MM.1S (cell line): ENCODE measurements around the gene GSG1L.

ENCODE experiments used
- DNase-seq: peaks from one replicate; pipeline ENCODE4 v3.0.0-alpha.2; 2015
- H2AFZ ChIP-seq: fragments of 300-600 bp; sonication (generic); 2 replicates; pipeline ENCODE4 v1.6.0; 2016; ENCODE audit warnings: antibody characterized with exemption, low read length
- H3F3A ChIP-seq: fragments of 300-600 bp; sonication (generic); 2 replicates; pipeline ENCODE4 v1.6.1; 2016; ENCODE audit warnings: mild to moderate bottlenecking, antibody characterized with exemption, low read length, moderate library complexity, mixed read lengths; ENCODE audit not compliant: insufficient read depth
- H3K27ac ChIP-seq: fragments of 300-600 bp; sonication (generic); 2 replicates; pipeline ENCODE4 v1.5.1; 2016; ENCODE audit warnings: mild to moderate bottlenecking, low read length
- H3K27me3 ChIP-seq: fragments of 300-600 bp; sonication (generic); replicated peaks from 2 replicates; pipeline ENCODE4 v1.6.0; 2016; ENCODE audit warnings: low read length; ENCODE audit not compliant: insufficient read depth
- H3K36me3 ChIP-seq: fragments of 300-600 bp; sonication (generic); replicated peaks from 2 replicates; pipeline ENCODE4 v1.6.1; 2016; ENCODE audit warnings: mild to moderate bottlenecking, low read length, mixed read lengths; ENCODE audit not compliant: insufficient read depth
- H3K4me1 ChIP-seq: fragments of 300-600 bp; sonication (generic); 2 replicates; pipeline ENCODE4 v1.6.1; 2016; ENCODE audit warnings: low read length, mixed read lengths
- H3K4me2 ChIP-seq: fragments of 300-600 bp; sonication (generic); 2 replicates; pipeline ENCODE4 v1.6.0; 2016; ENCODE audit warnings: low read depth, low read length
- H3K4me3 ChIP-seq: fragments of 300-600 bp; sonication (generic); 2 replicates; pipeline ENCODE4 v1.5.1; 2016; ENCODE audit warnings: low read length, mixed read lengths
- H3K79me2 ChIP-seq: fragments of 300-600 bp; sonication (generic); 2 replicates; pipeline ENCODE4 v1.6.1; 2016; ENCODE audit warnings: mixed run types, low read length, mixed read lengths
- H3K9ac ChIP-seq: fragments of 300-600 bp; sonication (generic); 2 replicates; pipeline ENCODE4 v1.6.1; 2016; ENCODE audit warnings: low read length, mixed read lengths
- H3K9me2 ChIP-seq: fragments of 300-600 bp; sonication (generic); replicated peaks from 2 replicates; pipeline ENCODE4 v1.6.1; 2016; ENCODE audit warnings: mild to moderate bottlenecking, low read length, mixed read lengths; ENCODE audit not compliant: insufficient read depth
- H3K9me3 ChIP-seq: fragments of 300-600 bp; sonication (generic); replicated peaks from 2 replicates; pipeline ENCODE4 v1.6.1; 2016; ENCODE audit warnings: mild to moderate bottlenecking, low read length, mixed read lengths; ENCODE audit not compliant: insufficient read depth
- H4K20me1 ChIP-seq: fragments of 300-600 bp; sonication (generic); 2 replicates; pipeline ENCODE4 v1.6.1; 2016; ENCODE audit warnings: mild to moderate bottlenecking, low read length, moderate library complexity, mixed read lengths; ENCODE audit not compliant: insufficient read depth
- CTCF ChIP-seq: fragments of 300-600 bp; sonication (generic); IDR thresholded peaks from 2 replicates; pipeline ENCODE4 v1.5.1; 2016; ENCODE audit warnings: antibody characterized with exemption, low read length, mixed read lengths
- EZH2 ChIP-seq: fragments of 300-600 bp; sonication (generic); optimal IDR thresholded peaks from 2 replicates; pipeline ENCODE3; 2017; ENCODE audit warnings: low read depth, mild to moderate bottlenecking, antibody characterized with exemption, low read length, mixed read lengths
- EZH2phosphoT487 ChIP-seq: fragments of 300-600 bp; sonication (generic); IDR thresholded peaks from 2 replicates; pipeline ENCODE4 v1.6.1; 2018; ENCODE audit warnings: antibody characterized with exemption, low read length

Gene GSG1L

GRCh38 chr16:27994686-27995085 is 68.8 kb downstream of the GSG1L start:
- H3K9me3 ChIP-seq, result no peaks in the 10 kb centered on the region
- no peaks in the 10 kb centered on the region for H3K79me2 ChIP-seq
- no peak overlapping the region for H3K4me2 ChIP-seq
- H3K27ac ChIP-seq, result no peak overlapping the region
- H3K27me3 ChIP-seq, result no peaks in the 10 kb centered on the region
- no peak overlapping the region for H3K9ac ChIP-seq
- DNase-seq, result no peak
- H3K4me1 ChIP-seq, result no peaks in the 10 kb centered on the region
- no peak for TF ChIP-seq EZH2phosphoT487
- no peak for TF ChIP-seq CTCF
- no peak for TF ChIP-seq EZH2
- H3K36me3 ChIP-seq, result no peaks in the 10 kb centered on the region
- no peaks in the 10 kb centered on the region for H3K9me2 ChIP-seq
- H4K20me1 ChIP-seq, result no peaks in the 10 kb centered on the region
- H3K4me3 ChIP-seq, result no peak overlapping the region
- H2AFZ ChIP-seq, result no peak overlapping the region
- no peaks in the 10 kb centered on the region for H3F3A ChIP-seq

- H3K27me3 ChIP-seq, result no peaks in the 10 kb centered on the region
- H3K36me3 ChIP-seq, result no peaks in the 10 kb centered on the region
- H3K4me2 ChIP-seq, result no peak overlapping the region
- H3F3A ChIP-seq, result no peaks in the 10 kb centered on the region
- H3K27ac ChIP-seq, result no peak overlapping the region
- H3K4me1 ChIP-seq, result no peaks in the 10 kb centered on the region
- no peaks in the 10 kb centered on the region for H4K20me1 ChIP-seq
- H3K9me3 ChIP-seq, result no peaks in the 10 kb centered on the region
- no peak for DNase-seq
- H3K79me2 ChIP-seq, result no peaks in the 10 kb centered on the region
- no peak overlapping the region for H3K4me3 ChIP-seq
- no peak overlapping the region for H2AFZ ChIP-seq
- no peak overlapping the region for H3K9ac ChIP-seq
- no peak for TF ChIP-seq EZH2phosphoT487
- H3K9me2 ChIP-seq, result no peaks in the 10 kb centered on the region
These were observed 69.9 kb downstream of the GSG1L start for GRCh38 chr16:27993587-27993986.

- Histone ChIP-seq H3K79me2 (no peaks in the 10 kb centered on the region), H3K4me2 (no peak overlapping the region), H3K27ac (no peak overlapping the region), H3K4me1 (no peaks in the 10 kb centered on the region), H2AFZ (no peak overlapping the region), H4K20me1 (no peaks in the 10 kb centered on the region), H3K9ac (no peak overlapping the region), H3K27me3 (no peaks in the 10 kb centered on the region), H3K9me2 (no peaks in the 10 kb centered on the region), H3K36me3 (no peaks in the 10 kb centered on the region), H3F3A (no peaks in the 10 kb centered on the region), H3K9me3 (no peaks in the 10 kb centered on the region), H3K4me3 (no peak overlapping the region)
- TF ChIP-seq EZH2 (no peak), EZH2phosphoT487 (no peak), CTCF (no peak)
- no peak for DNase-seq
These were observed 71.6 kb downstream of the GSG1L start for GRCh38 chr16:27991876-27992275.

GRCh38 chr16:27985981-27986380 is 77.5 kb downstream of the GSG1L start:
- Histone ChIP-seq H3F3A (no peaks in the 10 kb centered on the region), H3K4me2 (no peak overlapping the region), H3K27me3 (no peaks in the 10 kb centered on the region), H3K27ac (no peak overlapping the region), H2AFZ (no peak overlapping the region), H3K36me3 (no peaks in the 10 kb centered on the region), H3K9me2 (no peaks in the 10 kb centered on the region), H3K79me2 (no peaks in the 10 kb centered on the region), H4K20me1 (no peaks in the 10 kb centered on the region), H3K4me3 (no peak overlapping the region), H3K9me3 (no peaks in the 10 kb centered on the region), H3K9ac (no peak overlapping the region), H3K4me1 (no peaks in the 10 kb centered on the region)
- DNase-seq, result no peak
- TF ChIP-seq EZH2phosphoT487 (no peak), CTCF (no peak), EZH2 (no peak)
